Endothelial cell of umbilical vein (primary cell): Measurements from ENCODE around the gene SIPA1L3. TPM values are rescaled to one million over a fixed set of nuclear protein-coding genes. Genes with fewer than 3 reads are reported as not detected.
A peak's percentile ranks its signal among the peaks of the same experiment; 100 is the strongest.

Experiments
- BruUV-seq: library from RNA; stranded (reverse); fragments of 400-500 nt; replicated peaks from 2 replicates; lab custom pipeline; 2021; lab: Mats Ljungman, UMichigan
- CTCF ChIA-PET: fragments of 300-600, 350-600 bp; sonication (Branson Sonifier 250); formaldehyde crosslinking; loops from one replicate; lab custom pipeline; 2021; ENCODE audit warnings: antibody characterized with exemption, inconsistent platforms; lab: Charles Lee
- POLR2A ChIA-PET: fragments of 300-600, 350-600 bp; sonication (Branson Sonifier 250); formaldehyde crosslinking; loops from one replicate; lab custom pipeline; 2021; ENCODE audit warnings: antibody characterized with exemption, inconsistent platforms; lab: Charles Lee
- DNase-seq: peaks from one replicate; pipeline ENCODE4 v3.0.0-alpha.2; 2011; ENCODE audit warnings: low read depth, low spot score
- FAIRE-seq: peaks from 2 replicates; lab custom pipeline; 2011; peaks lifted over from hg19 to GRCh38; lab: Jason Lieb, UNC
- H2AFZ ChIP-seq: 2 replicates; pipeline ENCODE4 v1.6.0; 2012; ENCODE audit warnings: low read depth, low read length, control low read depth, inconsistent platforms
- H3K27ac ChIP-seq: 2 replicates; pipeline ENCODE4 v1.5.1; 2011; ENCODE audit warnings: low read depth, mild to moderate bottlenecking, control low read depth, low read length, moderate library complexity; ENCODE audit not compliant: insufficient read depth
- H3K27me3 ChIP-seq, 2 experiments: 2 replicates each; pipeline versions ENCODE4 v1.6.0 to v1.6.1; 2011; ENCODE audit warnings: low read length in 2 of 2, mixed read lengths in 1 of 2; ENCODE audit not compliant: control insufficient read depth in 2 of 2, insufficient read depth in 2 of 2
- H3K36me3 ChIP-seq, 2 experiments: 2 replicates in 1 of 2; 3 replicates in 1 of 2; pipeline ENCODE4 v1.5.1; 2011; ENCODE audit warnings: low read length in 2 of 2, mild to moderate bottlenecking in 1 of 2, moderate library complexity in 1 of 2; ENCODE audit not compliant: control insufficient read depth in 2 of 2, insufficient read depth in 2 of 2; ENCODE audit errors: extremely low read depth in 1 of 2
- H3K4me1 ChIP-seq: 3 replicates; pipeline ENCODE4 v1.5.1; 2011; ENCODE audit warnings: mild to moderate bottlenecking, low read length; ENCODE audit not compliant: control insufficient read depth, insufficient read depth; ENCODE audit errors: extremely low read depth
- H3K4me2 ChIP-seq: 2 replicates; pipeline ENCODE4 v1.6.1; 2011; ENCODE audit warnings: low read length, control low read depth, mixed read lengths; ENCODE audit not compliant: insufficient read depth
- H3K4me3 ChIP-seq, 3 experiments: fragments of 200-600 bp in 1 of 3; sonication (generic), shearing (Covaris generic) in 1 of 3; replicated peaks in 1 of 3; 2 replicates each; pipeline ENCODE4 v1.5.1; 2011 to 2016; ENCODE audit warnings: control low read depth in 3 of 3, low read length in 3 of 3, mild to moderate bottlenecking in 2 of 3, inconsistent platforms in 1 of 3, low read depth in 1 of 3, moderate library complexity in 1 of 3; ENCODE audit not compliant: insufficient read depth in 1 of 3
- H3K79me2 ChIP-seq: 2 replicates; pipeline ENCODE4 v1.6.0; 2012; ENCODE audit warnings: low read length, inconsistent platforms; ENCODE audit not compliant: control insufficient read depth, insufficient read depth
- H3K9ac ChIP-seq: replicated peaks from 2 replicates; pipeline ENCODE3; 2011; ENCODE audit warnings: low read length, control low read depth; ENCODE audit not compliant: insufficient read depth; ENCODE audit errors: extremely low read depth
- H3K9me1 ChIP-seq: replicated peaks from 3 replicates; pipeline ENCODE4 v1.6.0; 2011; ENCODE audit warnings: mild to moderate bottlenecking, low read length; ENCODE audit not compliant: control insufficient read depth, insufficient read depth; ENCODE audit errors: extremely low read depth
- H3K9me3 ChIP-seq: replicated peaks from 2 replicates; pipeline ENCODE4 v1.5.1; 2012; ENCODE audit warnings: low read length, inconsistent platforms; ENCODE audit not compliant: control insufficient read depth, insufficient read depth
- H4K20me1 ChIP-seq: replicated peaks from 2 replicates; pipeline ENCODE3; 2011; ENCODE audit warnings: mild to moderate bottlenecking, low read length; ENCODE audit not compliant: control insufficient read depth, insufficient read depth; ENCODE audit errors: extremely low read depth
- EZH2 ChIP-seq: IDR thresholded peaks from 2 replicates; pipeline ENCODE4 v1.6.1; 2012; ENCODE audit warnings: borderline replicate concordance, low read depth, mild to moderate bottlenecking, moderate library complexity, low read length, inconsistent platforms; ENCODE audit not compliant: severe bottlenecking
- FOS ChIP-seq: IDR thresholded peaks from 2 replicates; pipeline ENCODE4 v1.6.1; 2011; ENCODE audit warnings: mild to moderate bottlenecking, low read length, moderate library complexity, borderline replicate concordance; ENCODE audit not compliant: insufficient read depth
- GATA2 ChIP-seq: IDR thresholded peaks from 2 replicates; pipeline ENCODE4 v1.7.0; 2011; ENCODE audit warnings: low read depth, mild to moderate bottlenecking, moderate library complexity, mixed read lengths, low read length; ENCODE audit not compliant: insufficient read length, insufficient read depth
- JUN ChIP-seq: IDR thresholded peaks from 2 replicates; pipeline ENCODE4 v1.6.1; 2011; ENCODE audit warnings: borderline replicate concordance, low read depth; ENCODE audit not compliant: insufficient read length, insufficient read depth
- MYC ChIP-seq: IDR thresholded peaks from one replicate; pipeline ENCODE4 v1.6.1; 2011; ENCODE audit warnings: mild to moderate bottlenecking, low read depth, low read length
- POLR2A ChIP-seq: IDR thresholded peaks from 2 replicates; pipeline ENCODE4 v1.6.1; 2012; ENCODE audit warnings: low read depth, mild to moderate bottlenecking, control low read depth, low read length
- POLR2AphosphoS5 ChIP-seq: IDR thresholded peaks from 2 replicates; pipeline ENCODE4 v1.6.1; 2012; ENCODE audit warnings: low read depth, mild to moderate bottlenecking, control low read depth, low read length, moderate library complexity; ENCODE audit not compliant: insufficient read depth
- dilution Hi-C: fragments of 300-500 bp; cut with MboI; formaldehyde crosslinking; loops from one replicate; pipeline ENCODE4 v1.15.0; 2019; ENCODE audit warnings: low sequenced_read_pairs; ENCODE audit not compliant: extremely low pct_ligation_motif_present
- intact Hi-C: fragments of 100-400 bp; cut with micrococcal nuclease; formaldehyde crosslinking; loops from one replicate; pipeline ENCODE4 v1.10.0; 2022
- polyA plus RNA-seq, 4 experiments: library from polyadenylated mRNA; depleted of rRNA in 3 of 4; stranded (reverse) in 3 of 4; unstranded in 1 of 4; fragments of >200 nt; gene quantifications; 2 replicates each; pipeline versions ENCODE4 v1.2.1 to v1.2.3, GENCODE V29; 2011 to 2012; ENCODE audit warnings: missing spikeins in 1 of 4
- total RNA-seq: library from RNA; stranded (reverse); gene quantifications from 2 replicates; pipeline ENCODE4 v1.2.3, GENCODE V29; 2021
- TF ChIP-seq, protein P1 (sequence below), 2 donors: IDR thresholded peaks; 1 replicate in 1 of 2; 2 replicates in 1 of 2; pipeline ENCODE4 v1.5.1; 2011; ENCODE audit warnings: low read length in 2 of 2, mild to moderate bottlenecking in 2 of 2, moderate library complexity in 2 of 2, control low read depth in 1 of 2, inconsistent platforms in 1 of 2, low read depth in 1 of 2; ENCODE audit not compliant: insufficient read depth in 1 of 2; ENCODE audit errors: extremely low read depth in 1 of 2
- TF ChIP-seq, protein P2 (sequence below): IDR thresholded peaks from 2 replicates; pipeline ENCODE4 v1.6.1; 2011; ENCODE audit not compliant: insufficient read depth, insufficient read length

Gene SIPA1L3
- total and polyA plus RNA-seq, 2 donors (not counting 3 experiments of a cell fraction or from before 2014, with no cell fraction given), result 14.2 to 47.2 TPM

DNA sequence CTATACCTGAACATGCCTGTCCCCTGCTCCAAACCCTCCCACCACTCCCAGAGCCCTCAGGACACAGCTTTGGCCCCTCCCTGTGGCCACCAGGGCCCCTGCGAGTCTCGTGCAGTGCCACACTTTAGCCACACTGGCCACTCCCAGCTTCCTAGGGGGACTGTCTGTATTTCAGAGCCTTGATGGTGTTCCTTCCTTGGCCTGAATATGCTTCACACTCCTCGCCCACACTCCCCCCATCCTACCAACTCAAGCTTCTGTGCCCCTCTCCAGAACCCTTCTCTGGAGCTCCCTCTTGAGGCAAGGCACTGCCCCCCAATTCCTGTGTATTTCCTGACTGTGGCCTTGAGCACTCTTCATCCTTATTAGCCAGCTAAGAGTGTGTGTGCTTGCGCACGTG lies 236.8 kb downstream of the SIPA1L3 start:
- H3K27me3 ChIP-seq, result no peaks in the 10 kb centered on the region
- FAIRE-seq, result no peak
- no peak for DNase-seq
- BruUV-seq, result no TSS peak
- dilution Hi-C loops, result no loop called here
- H3K36me3 ChIP-seq, result peaks cover 0 to 3% of the 10 kb centered on the region in 2 experiments
- H3K9me3 ChIP-seq, result no peaks in the 10 kb centered on the region
- H4K20me1 ChIP-seq, result no peaks in the 10 kb centered on the region
- H3K9ac ChIP-seq, result no peak overlapping the region
- H3K4me2 ChIP-seq, result no peak overlapping the region
- POLR2A ChIA-PET, result interaction anchor here (0.6 kb wide), 1 partner anchor 11 kb away, joined by 4 read pairs; no protein-coding TSS in a partner anchor
- TF ChIP-seq EZH2, result no peak
- TF ChIP-seq, protein P1, sequence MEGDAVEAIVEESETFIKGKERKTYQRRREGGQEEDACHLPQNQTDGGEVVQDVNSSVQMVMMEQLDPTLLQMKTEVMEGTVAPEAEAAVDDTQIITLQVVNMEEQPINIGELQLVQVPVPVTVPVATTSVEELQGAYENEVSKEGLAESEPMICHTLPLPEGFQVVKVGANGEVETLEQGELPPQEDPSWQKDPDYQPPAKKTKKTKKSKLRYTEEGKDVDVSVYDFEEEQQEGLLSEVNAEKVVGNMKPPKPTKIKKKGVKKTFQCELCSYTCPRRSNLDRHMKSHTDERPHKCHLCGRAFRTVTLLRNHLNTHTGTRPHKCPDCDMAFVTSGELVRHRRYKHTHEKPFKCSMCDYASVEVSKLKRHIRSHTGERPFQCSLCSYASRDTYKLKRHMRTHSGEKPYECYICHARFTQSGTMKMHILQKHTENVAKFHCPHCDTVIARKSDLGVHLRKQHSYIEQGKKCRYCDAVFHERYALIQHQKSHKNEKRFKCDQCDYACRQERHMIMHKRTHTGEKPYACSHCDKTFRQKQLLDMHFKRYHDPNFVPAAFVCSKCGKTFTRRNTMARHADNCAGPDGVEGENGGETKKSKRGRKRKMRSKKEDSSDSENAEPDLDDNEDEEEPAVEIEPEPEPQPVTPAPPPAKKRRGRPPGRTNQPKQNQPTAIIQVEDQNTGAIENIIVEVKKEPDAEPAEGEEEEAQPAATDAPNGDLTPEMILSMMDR (IDR thresholded peaks at IDR 0.05; ENCODE audit: extremely low read depth in 1 of 2, insufficient read depth in 1 of 2, low read depth in 1 of 2, low read length in 2 of 2), result peak in 1 of 2 donors; percentile 12
- TF ChIP-seq GATA2, result no peak
- no peak overlapping the region for H3K27ac ChIP-seq
- no peaks in the 10 kb centered on the region for H3K9me1 ChIP-seq
- no peak overlapping the region for H2AFZ ChIP-seq
- no peaks in the 10 kb centered on the region for H3K4me1 ChIP-seq
- H3K4me3 ChIP-seq, result no peak overlapping the region
- CTCF ChIA-PET, result interaction anchor here (0.7 to 4.4 kb wide), 12 partner anchors 9 to 247 kb away, joined by 3 to 59 read pairs (median 4); partner anchors contain the start of genes SIPA1L3 and WDR87
- intact Hi-C loops, result loop anchor here (5.0 to 10.0 kb wide), 2 partner anchors 68 to 191 kb away; partner anchors contain the start of gene CATSPERG
- no peaks in the 10 kb centered on the region for H3K79me2 ChIP-seq

DNA sequence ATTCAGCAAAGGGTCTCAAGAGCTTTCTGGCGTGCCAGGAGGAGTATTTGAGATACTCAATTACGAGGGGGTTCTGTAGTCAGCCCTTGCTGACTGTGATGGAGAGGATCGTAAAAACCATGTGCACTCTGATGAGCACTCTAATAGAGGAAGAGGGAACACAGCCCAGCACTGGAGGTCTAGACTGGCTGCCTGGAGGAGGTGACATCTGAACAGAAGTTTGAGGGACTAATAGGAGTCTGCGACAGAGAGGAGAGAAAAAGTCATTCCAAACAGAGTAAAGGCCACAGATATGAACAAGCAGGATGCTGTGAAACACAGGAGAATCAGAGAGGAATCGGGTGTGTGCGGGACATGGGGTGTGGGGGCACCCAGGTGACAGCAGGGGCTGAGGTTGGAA lies 237.7 kb downstream of the SIPA1L3 start:
- no peak overlapping the region for H3K9ac ChIP-seq
- H3K27me3 ChIP-seq, result no peaks in the 10 kb centered on the region
- H3K27ac ChIP-seq, result no peak overlapping the region
- CTCF ChIA-PET, result interaction anchor here (3.2 to 4.4 kb wide), 2 partner anchors 81 to 242 kb away, joined by 20 to 59 read pairs; no protein-coding TSS in a partner anchor
- H3K9me1 ChIP-seq, result no peaks in the 10 kb centered on the region
- peaks cover 0 to 3% of the 10 kb centered on the region in 2 experiments for H3K36me3 ChIP-seq
- dilution Hi-C loops, result no loop called here
- TF ChIP-seq GATA2, result no peak
- no peak for TF ChIP-seq EZH2
- no peak for TF ChIP-seq POLR2AphosphoS5
- no peak for TF ChIP-seq JUN
- TF ChIP-seq, protein P2, sequence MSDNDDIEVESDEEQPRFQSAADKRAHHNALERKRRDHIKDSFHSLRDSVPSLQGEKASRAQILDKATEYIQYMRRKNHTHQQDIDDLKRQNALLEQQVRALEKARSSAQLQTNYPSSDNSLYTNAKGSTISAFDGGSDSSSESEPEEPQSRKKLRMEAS, result no peak
- TF ChIP-seq FOS, result no peak
- no peak for TF ChIP-seq MYC
- no peak for TF ChIP-seq POLR2A
- TF ChIP-seq, protein P1 (IDR thresholded peaks at IDR 0.05; ENCODE audit: extremely low read depth in 1 of 2, insufficient read depth in 1 of 2, low read depth in 1 of 2, low read length in 2 of 2), result no peak
- H3K4me1 ChIP-seq, result no peaks in the 10 kb centered on the region
- H3K4me2 ChIP-seq, result no peak overlapping the region
- H2AFZ ChIP-seq, result no peak overlapping the region
- FAIRE-seq, result no peak
- H4K20me1 ChIP-seq, result no peaks in the 10 kb centered on the region
- intact Hi-C loops, result loop anchor here (5.0 to 10.0 kb wide), 2 partner anchors 68 to 190 kb away; partner anchors contain the start of gene CATSPERG
- H3K4me3 ChIP-seq, result no peak overlapping the region
- no TSS peak for BruUV-seq
- H3K79me2 ChIP-seq, result no peaks in the 10 kb centered on the region
- no peaks in the 10 kb centered on the region for H3K9me3 ChIP-seq
- no peak for DNase-seq
- POLR2A ChIA-PET, result no interaction called here
